CD14-positive monocyte (primary cell): ENCODE data around the gene GHDC. TPM values are rescaled to one million over a fixed set of nuclear protein-coding genes. Genes with fewer than 3 reads are reported as not detected.

Source experiments
- DNase-seq, 3 donors: peaks; one replicate each; pipeline ENCODE4 v3.0.0-alpha.2; 2011 to 2022
- H2AFZ ChIP-seq: 2 replicates; pipeline ENCODE4 v1.6.0; 2012; ENCODE audit warnings: mild to moderate bottlenecking, low read depth, low read length, inconsistent platforms; ENCODE audit not compliant: insufficient read depth, poor library complexity, severe bottlenecking
- H3K27ac ChIP-seq, 2 donors: 1 replicate in 1 of 2; 2 replicates in 1 of 2; pipeline ENCODE4 v1.5.1; 2012 to 2013; ENCODE audit warnings: low read length in 2 of 2, control low read depth in 1 of 2, inconsistent platforms in 1 of 2, low read depth in 1 of 2, mild to moderate bottlenecking in 1 of 2
- H3K27me3 ChIP-seq, 2 donors: one replicate each; pipeline versions ENCODE4 v1.6.0 to v1.6.1; 2011 to 2013; ENCODE audit warnings: low read length in 2 of 2; ENCODE audit not compliant: control insufficient read depth in 2 of 2, insufficient read depth in 2 of 2
- H3K36me3 ChIP-seq, 2 donors: replicated peaks in 1 of 2; 1 replicate in 1 of 2; 2 replicates in 1 of 2; pipeline versions ENCODE4 v1.5.1 to v1.6.1; 2012 to 2013; ENCODE audit warnings: low read length in 2 of 2, control low read depth in 1 of 2, inconsistent platforms in 1 of 2, mild to moderate bottlenecking in 1 of 2; ENCODE audit not compliant: insufficient read depth in 2 of 2, control insufficient read depth in 1 of 2
- H3K4me1 ChIP-seq, 2 donors: 1 replicate in 1 of 2; 2 replicates in 1 of 2; pipeline versions ENCODE4 v1.5.1 to v1.6.1; 2012 to 2013; ENCODE audit warnings: low read length in 2 of 2, control low read depth in 1 of 2, inconsistent platforms in 1 of 2, mild to moderate bottlenecking in 1 of 2, moderate library complexity in 1 of 2; ENCODE audit not compliant: insufficient read depth in 2 of 2, control insufficient read depth in 1 of 2
- H3K4me2 ChIP-seq: replicated peaks from 2 replicates; pipeline ENCODE3; 2012; ENCODE audit warnings: low read length, moderate library complexity, mild to moderate bottlenecking; ENCODE audit not compliant: poor library complexity, severe bottlenecking; ENCODE audit errors: extremely low read depth
- H3K4me3 ChIP-seq, 3 experiments: fragments of 200-600 bp in 1 of 3; sonication (generic) in 1 of 3; replicated peaks in 1 of 3; 1 replicate in 2 of 3; 2 replicates in 1 of 3; pipeline ENCODE4 v1.5.1; 2011 to 2013; ENCODE audit warnings: low read length in 3 of 3, mild to moderate bottlenecking in 3 of 3, control low read depth in 2 of 3, low read depth in 2 of 3, inconsistent platforms in 1 of 3, moderate library complexity in 1 of 3
- H3K79me2 ChIP-seq: 2 replicates; pipeline ENCODE4 v1.6.0; 2012; ENCODE audit warnings: mild to moderate bottlenecking, control low read depth, inconsistent platforms, low read length, moderate library complexity; ENCODE audit not compliant: insufficient read depth
- H3K9ac ChIP-seq: 2 replicates; pipeline ENCODE4 v1.6.0; 2017; ENCODE audit warnings: low read length, mild to moderate bottlenecking; ENCODE audit not compliant: insufficient read depth, poor library complexity, severe bottlenecking
- H3K9me3 ChIP-seq, 2 donors: replicated peaks in 1 of 2; 1 replicate in 1 of 2; 2 replicates in 1 of 2; pipeline versions ENCODE4 v1.5.1 to v1.6.1; 2012 to 2013; ENCODE audit warnings: low read length in 2 of 2, control low read depth in 1 of 2; ENCODE audit not compliant: control insufficient read depth in 1 of 2, insufficient read depth in 1 of 2
- H4K20me1 ChIP-seq: 2 replicates; pipeline ENCODE4 v1.6.0; 2012; ENCODE audit warnings: mild to moderate bottlenecking, low read length, control low read depth, moderate library complexity; ENCODE audit not compliant: insufficient read depth
- H3K27ac Mint-ChIP-seq, 7 donors: one replicate each; pipeline ENCODE4 v1.8.0; 2020; ENCODE audit warnings: mild to moderate bottlenecking in 7 of 7, mixed read lengths in 7 of 7, moderate library complexity in 6 of 7, inconsistent platforms in 2 of 7
- H3K27me3 Mint-ChIP-seq, 3 donors: one replicate each; pipeline ENCODE4 v1.8.0; 2021 to 2022; ENCODE audit warnings: low read depth in 3 of 3, mild to moderate bottlenecking in 3 of 3, mixed read lengths in 3 of 3, moderate library complexity in 3 of 3, inconsistent platforms in 1 of 3
- H3K36me3 Mint-ChIP-seq, 2 donors: one replicate each; pipeline ENCODE4 v1.8.0; 2020; ENCODE audit warnings: mixed read lengths in 2 of 2, inconsistent platforms in 1 of 2, mild to moderate bottlenecking in 1 of 2
- H3K4me1 Mint-ChIP-seq: one replicate; pipeline ENCODE4 v1.8.0; 2020; ENCODE audit warnings: mild to moderate bottlenecking, mixed read lengths
- H3K4me3 Mint-ChIP-seq, 2 donors: one replicate each; pipeline ENCODE4 v1.8.0; 2020; ENCODE audit warnings: mild to moderate bottlenecking in 2 of 2, mixed read lengths in 2 of 2, moderate library complexity in 1 of 2
- H3K9me3 Mint-ChIP-seq, 7 donors: one replicate each; pipeline ENCODE4 v1.8.0; 2020 to 2022; ENCODE audit warnings: mixed read lengths in 7 of 7, mild to moderate bottlenecking in 6 of 7, moderate library complexity in 6 of 7, inconsistent platforms in 2 of 7
- CTCF ChIP-seq: fragments of 200-600 bp; IDR thresholded peaks from one replicate; pipeline ENCODE4 v1.8.0; 2022; ENCODE audit warnings: antibody characterized with exemption, mild to moderate bottlenecking
- WGBS: methylation state at CpG from one replicate; pipeline ENCODE4 v1.1.5; 2013; ENCODE audit warnings: missing lambda C conversion rate; ENCODE audit not compliant: insufficient coverage; 5-methylcytosine and 5-hydroxymethylcytosine counted together
- intact Hi-C, 2 donors: fragments of 100-400 bp; cut with micrococcal nuclease; formaldehyde crosslinking; loops; one replicate each; pipeline versions ENCODE4 v1.15.0 to v1.15.1; 2023
- polyA plus RNA-seq, 3 donors: library from polyadenylated mRNA; depleted of rRNA in 1 of 3; unstranded in 2 of 3; stranded (reverse) in 1 of 3; fragments of 300-500 nt in 2 of 3; fragments of >200 nt in 1 of 3; fragmentation: Illumina TruSeq in 2 of 3; gene quantifications; 1 replicate in 2 of 3; 2 replicates in 1 of 3; pipeline ENCODE4 v1.2.3, GENCODE V29; 2012 to 2021

GHDC gene
- polyA plus RNA-seq, 3 donors: 20.0 to 31.6 (median 20.6) TPM

DNA sequence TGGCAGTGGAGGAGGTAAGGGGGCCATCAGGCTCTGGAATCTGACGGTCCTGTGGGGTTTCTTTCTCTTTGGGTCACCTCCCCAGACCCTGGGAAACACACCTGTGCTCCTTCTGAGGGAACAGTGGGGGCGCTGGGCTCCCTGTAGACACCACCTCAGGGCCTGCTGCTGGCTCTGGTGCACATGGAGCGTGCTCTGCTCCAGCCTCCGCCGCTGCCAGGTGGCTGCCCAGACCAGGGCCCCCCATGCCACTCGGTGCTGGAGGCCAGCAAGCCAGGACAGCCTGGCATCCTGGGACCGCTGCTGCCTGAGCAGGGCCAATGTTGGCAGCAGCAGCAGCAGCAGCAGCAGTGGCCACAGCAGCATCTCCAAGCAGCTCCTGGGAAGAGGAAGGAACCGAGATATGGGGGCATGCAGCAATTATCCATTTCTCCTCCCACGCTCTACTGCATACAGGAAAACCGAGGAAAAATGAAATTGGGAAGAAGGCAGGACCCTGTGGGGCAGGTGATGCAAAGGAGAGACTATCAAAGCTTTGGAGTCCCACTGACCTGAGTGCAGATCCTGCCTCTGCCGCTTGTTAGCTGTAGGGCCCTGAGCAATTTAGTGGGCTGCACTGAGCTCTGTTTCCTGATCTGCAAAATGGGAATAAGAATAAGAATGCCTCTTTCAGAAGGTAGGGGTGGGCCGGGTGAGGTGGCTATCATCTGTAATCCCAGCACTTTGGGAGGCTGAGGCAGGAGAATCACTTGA lies 902 bp downstream of the GHDC start:
- Histone ChIP-seq H3K4me1 (peaks cover 44 to 49% of the 10 kb centered on the region in 2 donors), H2AFZ (peak overlapping the region; percentile 96), H3K36me3 (peaks cover 13 to 18% of the 10 kb centered on the region in 2 donors), H3K27me3 (no peaks in the 10 kb centered on the region), H3K27ac (peak overlapping the region; percentile 17 to 86), H3K4me3 (peak overlapping the region; percentile 88 to 93 (median 89)), H4K20me1 (no peaks in the 10 kb centered on the region), H3K79me2 (peaks cover 6% of the 10 kb centered on the region), H3K9me3 (no peaks in the 10 kb centered on the region), H3K4me2 (peak overlapping the region; percentile 86), H3K9ac (peak overlapping the region; percentile 67)
- H3K4me1 Mint-ChIP-seq: peaks cover 39% of the 10 kb centered on the region
- peaks cover 0 to 2% (median 0%) of the 10 kb centered on the region in 7 donors for H3K9me3 Mint-ChIP-seq
- peak overlapping the region in 6 of 7 donors; percentile 88 to 98 (median 92) for H3K27ac Mint-ChIP-seq
- no peak for TF ChIP-seq CTCF
- WGBS: 84% methylated on average over 8 of the region's 12 CpGs
- H3K36me3 Mint-ChIP-seq: peaks cover 16 to 24% of the 10 kb centered on the region in 2 donors
- H3K27me3 Mint-ChIP-seq: no peaks in the 10 kb centered on the region
- peak overlapping the region; percentile 95 to 100 for H3K4me3 Mint-ChIP-seq
- DNase-seq: no peak
- intact Hi-C loops: no loop called here

DNA sequence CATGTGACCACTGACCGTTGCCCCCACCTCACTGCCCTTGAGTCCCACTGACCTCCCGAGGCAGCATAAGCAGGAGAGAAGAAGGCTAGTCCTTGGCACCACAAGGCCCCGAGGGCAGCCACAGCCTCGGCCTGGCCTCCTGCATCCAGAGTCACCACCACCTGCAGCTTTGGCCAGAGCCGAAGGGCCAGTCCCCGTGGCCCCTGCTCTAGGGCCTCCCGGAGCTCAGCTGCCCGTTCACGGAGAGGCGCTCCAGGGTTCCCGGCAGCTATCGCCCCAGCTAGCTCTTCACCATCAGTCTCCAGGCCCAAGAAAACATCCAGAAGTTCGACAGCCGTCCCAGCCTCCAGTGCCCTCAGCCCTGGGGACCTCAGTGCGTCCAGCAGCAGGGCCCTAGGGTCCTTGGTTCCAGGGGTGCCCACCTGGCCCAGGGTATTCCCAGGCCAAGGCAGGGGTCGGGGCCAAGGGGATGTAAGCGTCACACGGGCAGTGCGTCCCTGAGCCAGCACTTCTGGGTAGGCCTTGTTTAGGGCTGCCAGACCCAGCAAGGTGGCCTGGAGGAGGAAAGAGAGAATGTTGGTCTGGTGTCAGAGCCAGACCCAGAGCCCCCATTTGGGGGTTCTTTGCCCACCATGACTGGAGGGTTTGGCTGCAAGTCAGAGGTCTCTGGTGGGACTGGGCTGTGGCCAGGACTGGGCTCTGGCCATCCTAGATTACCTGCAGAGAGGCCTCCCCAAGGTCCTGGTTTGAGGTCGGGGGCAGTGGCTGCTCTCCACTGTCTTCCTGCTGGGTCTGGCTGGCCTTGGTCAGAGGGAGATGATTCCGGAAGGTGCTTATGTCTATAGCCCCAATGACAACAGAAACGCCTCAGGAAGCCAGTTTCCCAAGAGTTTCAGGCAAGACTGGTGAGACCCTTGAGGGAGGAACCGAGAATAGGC lies 1.8 kb downstream of the GHDC start:
- peak overlapping the region in 3 of 7 donors; percentile 37 to 92 (median 71) for H3K27ac Mint-ChIP-seq
- TF ChIP-seq CTCF: no peak
- H3K4me1 ChIP-seq: peaks cover 49 to 52% of the 10 kb centered on the region in 2 donors
- H3K36me3 Mint-ChIP-seq: peaks cover 16 to 24% of the 10 kb centered on the region in 2 donors
- intact Hi-C loops: no loop called here
- peaks cover 13 to 18% of the 10 kb centered on the region in 2 donors for H3K36me3 ChIP-seq
- H3K4me1 Mint-ChIP-seq: peaks cover 47% of the 10 kb centered on the region
- no peak for DNase-seq
- H3K27me3 ChIP-seq: no peaks in the 10 kb centered on the region
- WGBS: 93% methylated on average over 23 of the region's 23 CpGs
- peak overlapping the region; percentile 67 for H3K9ac ChIP-seq
- H3K27me3 Mint-ChIP-seq: no peaks in the 10 kb centered on the region
- no peak overlapping the region for H2AFZ ChIP-seq
- H3K79me2 ChIP-seq: peaks cover 6% of the 10 kb centered on the region
- peaks cover 0 to 2% (median 0%) of the 10 kb centered on the region in 7 donors for H3K9me3 Mint-ChIP-seq
- H3K4me3 ChIP-seq: peak overlapping the region in 1 of 3 experiments; percentile 88
- H3K4me3 Mint-ChIP-seq: no peak overlapping the region
- peak overlapping the region; percentile 86 for H3K4me2 ChIP-seq
- no peaks in the 10 kb centered on the region for H4K20me1 ChIP-seq
- peak overlapping the region; percentile 17 to 31 for H3K27ac ChIP-seq
- no peaks in the 10 kb centered on the region for H3K9me3 ChIP-seq
